NB4 (cell line): ENCODE data around the gene HES4.

Experiments used
- DNase-seq: peaks from one replicate; pipeline ENCODE4 v3.0.0; 2010; ENCODE audit warnings: low read depth
- H3K4me3 ChIP-seq: one replicate; pipeline ENCODE4 v1.5.1; 2011; ENCODE audit warnings: mild to moderate bottlenecking, low read depth, low read length, moderate library complexity
- MYC ChIP-seq: IDR thresholded peaks from 2 replicates; pipeline ENCODE4 v1.6.1; 2011; ENCODE audit warnings: low read depth, low read length
- POLR2A ChIP-seq: IDR thresholded peaks from 2 replicates; pipeline ENCODE4 v1.6.1; 2011; ENCODE audit warnings: mild to moderate bottlenecking; ENCODE audit not compliant: insufficient read length; ENCODE audit errors: extremely low read depth
- TF ChIP-seq, protein P1 (sequence below): IDR thresholded peaks from one replicate; pipeline ENCODE4 v1.5.1; 2012; ENCODE audit warnings: low read depth, low read length
- TF ChIP-seq, protein P2 (sequence below): IDR thresholded peaks from 2 replicates; pipeline ENCODE4 v1.6.1; 2011; ENCODE audit warnings: low read depth, low read length

Gene HES4

DNA sequence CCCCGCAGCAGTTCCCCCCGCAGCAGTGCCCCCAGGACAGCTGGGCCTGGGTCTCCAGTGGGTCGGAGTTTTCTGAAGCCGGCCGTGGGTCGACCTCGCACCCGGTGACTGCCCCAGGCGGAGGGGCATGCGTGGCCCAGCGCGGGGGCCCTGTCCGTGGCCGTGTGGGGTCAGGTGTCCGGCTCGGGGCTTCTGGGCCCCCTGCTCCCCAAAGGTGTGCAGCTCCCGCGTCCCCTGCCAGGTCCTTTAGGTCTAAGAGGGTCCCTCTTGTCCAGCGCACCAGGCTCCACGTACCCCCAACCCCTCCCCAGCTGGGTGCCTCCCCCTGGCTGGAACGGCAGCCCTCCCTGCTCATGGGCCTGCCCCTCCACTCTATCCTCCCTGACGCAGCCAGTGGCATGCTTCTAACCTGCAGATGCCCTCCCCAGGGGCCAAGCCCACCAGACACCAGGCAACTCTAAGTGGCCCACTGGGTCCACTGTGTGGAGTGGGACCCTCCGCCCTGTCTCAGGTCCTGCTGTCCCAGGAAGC, 5.9 kb upstream of the HES4 start:
- TF ChIP-seq, protein P1, sequence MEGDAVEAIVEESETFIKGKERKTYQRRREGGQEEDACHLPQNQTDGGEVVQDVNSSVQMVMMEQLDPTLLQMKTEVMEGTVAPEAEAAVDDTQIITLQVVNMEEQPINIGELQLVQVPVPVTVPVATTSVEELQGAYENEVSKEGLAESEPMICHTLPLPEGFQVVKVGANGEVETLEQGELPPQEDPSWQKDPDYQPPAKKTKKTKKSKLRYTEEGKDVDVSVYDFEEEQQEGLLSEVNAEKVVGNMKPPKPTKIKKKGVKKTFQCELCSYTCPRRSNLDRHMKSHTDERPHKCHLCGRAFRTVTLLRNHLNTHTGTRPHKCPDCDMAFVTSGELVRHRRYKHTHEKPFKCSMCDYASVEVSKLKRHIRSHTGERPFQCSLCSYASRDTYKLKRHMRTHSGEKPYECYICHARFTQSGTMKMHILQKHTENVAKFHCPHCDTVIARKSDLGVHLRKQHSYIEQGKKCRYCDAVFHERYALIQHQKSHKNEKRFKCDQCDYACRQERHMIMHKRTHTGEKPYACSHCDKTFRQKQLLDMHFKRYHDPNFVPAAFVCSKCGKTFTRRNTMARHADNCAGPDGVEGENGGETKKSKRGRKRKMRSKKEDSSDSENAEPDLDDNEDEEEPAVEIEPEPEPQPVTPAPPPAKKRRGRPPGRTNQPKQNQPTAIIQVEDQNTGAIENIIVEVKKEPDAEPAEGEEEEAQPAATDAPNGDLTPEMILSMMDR, result no peak
- TF ChIP-seq MYC (no peak), POLR2A (no peak)
- TF ChIP-seq, protein P2, sequence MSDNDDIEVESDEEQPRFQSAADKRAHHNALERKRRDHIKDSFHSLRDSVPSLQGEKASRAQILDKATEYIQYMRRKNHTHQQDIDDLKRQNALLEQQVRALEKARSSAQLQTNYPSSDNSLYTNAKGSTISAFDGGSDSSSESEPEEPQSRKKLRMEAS, result no peak
- DNase-seq, result no peak
- H3K4me3 ChIP-seq, result no peak overlapping the region

DNA sequence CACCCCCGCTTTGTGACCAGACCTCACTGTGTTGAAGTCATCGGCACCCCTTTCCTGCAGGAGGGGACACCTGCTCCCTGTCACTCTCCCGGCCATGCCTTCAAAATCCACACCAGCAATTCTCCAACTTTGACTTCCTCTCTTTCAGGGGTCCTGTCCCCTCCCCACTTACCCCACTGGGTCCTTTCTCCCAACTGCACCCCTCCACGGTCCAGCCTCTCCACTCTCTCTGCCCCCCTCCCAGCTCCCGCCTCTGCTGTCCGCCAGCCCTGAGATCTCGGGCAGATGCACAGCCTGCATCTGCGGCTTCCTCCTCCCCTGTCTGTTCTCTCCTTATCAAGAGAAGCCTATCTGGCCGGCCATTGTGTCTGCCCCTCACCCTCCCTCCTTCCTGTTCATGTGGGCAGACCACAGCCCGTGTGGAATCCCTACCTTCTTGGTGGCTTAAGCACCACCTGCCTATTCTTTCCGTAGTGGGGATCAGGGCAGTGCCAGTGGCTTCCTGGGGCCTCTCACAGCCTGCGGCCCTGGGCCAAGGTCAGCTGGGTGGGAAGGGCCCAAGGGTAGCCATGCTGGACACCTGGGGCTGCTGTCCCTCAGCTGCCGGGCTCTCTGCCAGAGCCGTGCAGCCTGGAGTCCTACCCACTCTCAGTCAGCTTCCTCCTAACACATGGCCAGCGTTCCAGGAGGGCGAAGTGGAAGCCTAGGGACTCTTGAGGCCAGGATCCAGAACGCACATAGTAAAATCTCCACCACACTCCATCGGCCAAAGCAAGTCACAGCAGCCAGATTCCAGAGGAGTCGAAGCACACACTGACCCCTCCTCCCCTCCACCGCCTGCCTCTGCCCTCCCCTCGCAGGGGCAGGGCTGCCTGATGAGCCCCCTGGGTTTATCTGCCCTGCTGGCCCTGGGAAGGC, 5.1 kb upstream of the HES4 start:
- H3K4me3 ChIP-seq, result no peak overlapping the region
- TF ChIP-seq MYC (no peak), POLR2A (no peak)
- TF ChIP-seq, protein P1, result no peak
- TF ChIP-seq, protein P2, result no peak
- peak; percentile 63 for DNase-seq

DNA sequence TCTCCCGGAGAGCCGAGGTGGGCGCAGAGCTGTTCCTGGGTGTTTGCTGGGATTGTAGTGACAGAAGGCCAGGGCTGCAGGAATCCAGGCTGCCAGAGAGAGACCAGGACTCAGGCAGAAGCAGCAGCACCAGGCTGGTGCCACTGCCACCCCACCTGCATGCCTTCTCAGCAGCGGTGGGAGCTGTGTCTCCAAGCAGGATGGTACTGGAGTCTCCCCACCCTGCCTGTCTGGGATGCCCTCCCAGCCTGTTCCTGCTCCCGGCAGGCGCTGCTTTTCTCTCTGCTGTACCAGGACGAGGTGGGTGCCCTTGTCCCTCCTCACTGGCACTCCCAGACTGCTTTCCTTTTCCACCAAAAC, 4.5 kb upstream of the HES4 start:
- H3K4me3 ChIP-seq, result no peak overlapping the region
- no peak for DNase-seq
- TF ChIP-seq, protein P1, result no peak
- no peak for TF ChIP-seq POLR2A
- TF ChIP-seq, protein P2, result no peak
- TF ChIP-seq MYC, result no peak

DNA sequence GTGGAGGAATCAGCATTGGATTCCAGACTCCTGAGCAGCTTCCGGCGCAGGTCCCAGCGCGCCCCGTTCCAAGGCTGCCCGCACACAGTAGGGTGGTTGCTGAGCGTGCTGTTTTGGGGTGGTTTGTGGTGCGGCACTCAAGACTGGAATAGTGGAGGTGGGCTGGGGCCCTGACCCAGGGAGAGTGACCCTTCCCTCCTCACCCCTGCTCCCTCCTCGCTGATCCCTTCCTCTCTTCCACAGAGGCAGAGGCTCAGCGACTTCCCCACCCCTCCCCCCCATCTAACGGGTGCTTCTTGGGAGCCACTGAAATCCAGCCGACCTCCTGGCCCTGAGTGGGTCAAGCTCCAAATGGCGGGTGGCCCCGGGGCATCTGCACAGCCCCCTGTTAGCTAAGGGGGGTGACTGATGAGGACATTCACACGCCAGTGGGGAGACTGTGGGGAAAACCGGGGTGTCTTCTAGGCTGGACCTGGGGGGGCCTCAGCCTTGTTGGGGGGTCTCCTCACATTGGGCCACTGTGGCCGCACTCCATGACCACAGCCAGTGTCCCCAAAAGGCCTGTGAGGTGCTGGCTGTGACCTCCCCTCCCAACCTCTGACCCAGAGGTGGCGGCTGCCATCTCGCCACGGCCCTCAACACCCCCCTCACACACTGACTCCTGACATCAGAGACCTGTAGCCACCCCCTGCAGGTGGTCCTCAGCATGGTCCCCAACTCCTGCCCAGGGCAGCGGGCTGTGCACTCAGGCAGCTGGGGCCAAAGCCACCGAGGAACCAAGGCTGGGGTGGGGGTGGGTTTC, 3.9 kb upstream of the HES4 start:
- DNase-seq, result no peak
- TF ChIP-seq POLR2A, result no peak
- TF ChIP-seq, protein P2, result no peak
- TF ChIP-seq MYC, result no peak
- TF ChIP-seq, protein P1, result no peak
- H3K4me3 ChIP-seq, result no peak overlapping the region

DNA sequence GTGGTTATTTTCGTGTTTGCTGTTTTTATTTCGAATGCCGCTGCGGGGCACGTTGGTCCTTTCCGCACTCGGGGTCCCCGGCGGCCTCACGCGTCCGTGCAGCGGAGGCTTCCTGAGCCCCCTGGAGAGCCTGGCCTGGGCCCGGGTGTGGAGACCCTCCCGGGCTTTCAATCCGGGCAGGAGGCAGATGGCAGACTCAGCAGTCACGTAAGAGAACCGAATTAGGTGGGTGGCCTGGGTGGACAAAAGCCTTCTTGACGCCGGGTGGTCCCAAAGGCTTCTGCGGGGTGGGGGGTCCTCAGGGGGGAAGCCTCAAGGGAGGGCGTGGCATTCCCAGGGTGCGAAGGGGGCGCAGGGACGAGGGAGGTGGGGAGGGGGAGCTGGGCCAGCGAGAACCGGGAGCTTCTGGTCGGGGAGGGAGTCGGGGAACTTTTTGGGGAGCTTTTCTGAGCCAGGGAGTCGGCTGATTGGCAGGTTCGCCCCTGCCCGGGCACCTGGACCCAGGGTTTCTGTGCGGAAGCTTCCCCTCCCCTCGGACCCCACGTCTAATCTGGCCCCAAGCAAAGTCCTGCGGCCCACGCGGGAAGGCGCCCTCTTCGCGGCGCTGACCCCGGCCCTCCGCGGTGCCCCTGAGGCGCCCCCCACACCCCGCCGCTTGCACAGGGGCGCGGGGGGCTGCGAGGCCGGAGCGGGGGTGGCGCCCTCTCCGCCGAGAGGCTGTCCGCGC, 1.3 kb upstream of the HES4 start:
- no peak overlapping the region for H3K4me3 ChIP-seq
- TF ChIP-seq POLR2A, result no peak
- TF ChIP-seq, protein P2, result no peak
- TF ChIP-seq, protein P1, result no peak
- no peak for TF ChIP-seq MYC
- no peak for DNase-seq
